Measurements from ENCODE around the gene CFAP210.
"Not testable (repeated sequence)": the region's sequence is repeated elsewhere in the genome, so short reads cannot be mapped to it uniquely, and the experiment has no call there.

Gene CFAP210

DNA sequence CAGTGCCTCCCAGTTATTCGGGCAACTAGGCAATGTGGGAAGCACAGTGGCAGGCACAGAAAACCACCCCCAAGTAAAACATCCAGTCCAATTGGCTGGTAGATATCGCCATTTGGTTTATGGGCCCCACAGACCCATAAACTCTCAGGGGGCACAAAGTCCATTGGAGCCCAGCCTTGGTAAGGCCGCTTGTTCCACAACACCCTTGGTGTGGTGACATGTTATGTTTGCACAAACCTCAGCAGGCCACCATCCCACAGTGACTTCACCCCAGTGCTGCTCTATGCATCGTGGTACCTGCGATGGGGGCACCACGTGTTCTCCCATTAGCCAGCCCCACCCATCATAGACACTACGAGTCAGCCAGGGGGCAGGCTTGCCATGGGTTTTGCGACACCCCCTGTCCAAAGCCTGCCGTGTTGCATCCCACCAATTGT is 18.6 kb upstream of the CFAP210 start:
- no peak for DNase-seq

DNA sequence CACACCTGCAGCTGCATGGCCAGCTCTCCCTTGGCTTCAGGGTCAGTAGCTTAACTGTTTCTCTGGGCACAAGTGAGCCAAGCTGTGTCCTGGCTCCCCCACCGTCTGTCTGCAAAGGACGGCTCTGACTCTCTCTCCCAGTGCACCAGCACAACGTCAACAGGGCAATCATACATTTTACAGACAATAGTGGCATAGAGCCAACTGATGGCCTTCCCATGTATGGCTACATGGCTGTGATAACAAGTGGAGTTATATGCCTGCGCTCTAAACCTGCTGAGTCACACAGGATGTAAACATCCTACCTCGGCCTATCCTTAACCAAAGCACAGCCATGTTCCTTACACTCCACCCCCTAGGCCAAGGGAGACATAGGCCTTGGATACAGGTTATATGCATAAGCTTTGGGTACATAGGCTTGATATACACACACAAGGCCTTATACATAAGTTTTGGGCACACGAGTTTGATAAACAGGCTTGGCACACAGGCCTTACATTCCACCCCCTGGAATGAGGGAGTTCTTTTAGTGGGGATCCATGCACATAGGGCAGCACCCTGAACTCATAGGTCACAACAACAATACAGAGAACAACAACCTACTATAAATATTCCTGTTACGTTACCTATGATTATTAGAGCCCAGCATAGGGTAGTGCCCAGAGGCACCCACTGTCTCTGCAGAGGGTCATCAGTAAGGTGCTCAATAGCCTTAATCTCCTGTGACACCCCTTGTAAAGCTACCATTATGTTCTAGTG is 17.7 kb upstream of the CFAP210 start:
- no peak for DNase-seq

DNA sequence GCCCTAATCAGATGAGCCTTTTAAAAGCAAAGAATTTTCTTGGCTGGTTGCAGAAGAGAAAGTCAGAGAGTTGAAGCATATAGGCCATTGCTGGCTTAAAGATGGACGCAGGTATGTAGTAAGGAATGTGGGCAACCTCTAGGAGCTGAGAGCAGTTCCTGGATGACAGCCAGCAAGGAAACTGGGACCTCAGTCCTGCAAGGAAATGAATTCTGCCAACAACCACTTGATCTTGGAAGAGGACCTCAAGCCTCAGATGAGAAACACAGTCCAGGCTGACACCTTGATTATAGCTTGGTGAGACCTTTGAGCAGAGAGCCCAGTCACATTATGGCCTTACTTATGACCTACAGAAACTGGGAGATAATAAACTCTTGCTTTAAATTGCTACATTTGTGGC is 15.8 kb upstream of the CFAP210 start:
- no peak for DNase-seq

DNA sequence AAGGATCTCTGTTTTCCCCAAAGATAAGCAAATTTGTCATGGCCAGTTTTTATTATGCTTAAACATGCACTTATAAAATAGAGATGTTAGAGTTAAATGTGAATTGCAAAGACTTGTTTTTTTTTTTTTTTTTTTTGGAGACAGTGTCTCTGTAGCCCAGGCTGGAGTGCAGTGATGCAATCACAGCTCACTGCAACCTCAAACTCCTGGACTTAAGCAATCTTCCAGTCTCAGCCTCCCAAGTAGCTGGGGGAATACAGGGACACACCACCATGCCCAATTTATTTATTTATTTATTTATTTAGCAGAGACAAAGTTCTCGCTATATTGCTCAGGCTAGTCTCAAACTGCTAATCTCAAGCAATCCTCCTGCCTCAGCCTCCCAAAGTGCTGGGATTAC is 15.1 kb upstream of the CFAP210 start:
- DNase-seq = no peak

DNA sequence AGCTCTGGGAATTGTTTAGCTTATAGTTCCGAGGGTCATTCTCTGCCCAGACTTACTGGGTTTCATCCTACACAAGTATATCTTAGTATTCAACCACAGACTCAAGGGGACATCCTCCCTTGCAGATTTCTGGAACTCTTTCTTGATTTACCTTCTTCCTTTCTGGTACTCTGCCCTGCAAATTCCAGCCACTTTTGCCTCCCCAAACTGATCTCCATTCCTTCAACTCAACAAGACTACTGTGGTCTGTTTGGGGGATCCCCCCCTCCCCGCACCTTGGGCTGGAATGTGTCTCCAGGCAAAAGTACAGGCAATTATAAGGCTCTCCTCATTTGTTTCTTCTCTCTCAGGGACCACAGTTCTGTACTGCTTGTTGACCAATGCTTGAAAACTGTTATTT is 13.4 kb upstream of the CFAP210 start:
- DNase-seq = no peak

DNA sequence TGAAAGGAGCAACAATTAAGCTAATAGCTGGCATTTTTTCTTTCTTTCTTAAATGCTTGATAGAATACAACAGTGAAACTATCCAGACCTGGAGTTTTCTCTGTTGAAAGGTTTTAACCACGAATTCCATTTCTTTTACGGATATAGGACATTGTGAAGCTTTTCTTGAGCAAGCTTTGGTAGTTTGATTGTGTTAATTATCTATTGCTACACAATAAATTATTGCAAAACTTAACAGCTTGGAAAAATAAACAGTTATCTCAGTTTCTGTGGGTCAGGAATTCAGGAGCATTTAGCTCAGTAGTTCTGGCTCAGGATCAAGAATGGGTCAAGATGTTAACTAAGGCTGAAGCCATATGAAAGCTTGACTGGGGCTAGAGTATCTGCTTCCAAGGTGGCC is 11.7 kb upstream of the CFAP210 start:
- DNase-seq = no peak

DNA sequence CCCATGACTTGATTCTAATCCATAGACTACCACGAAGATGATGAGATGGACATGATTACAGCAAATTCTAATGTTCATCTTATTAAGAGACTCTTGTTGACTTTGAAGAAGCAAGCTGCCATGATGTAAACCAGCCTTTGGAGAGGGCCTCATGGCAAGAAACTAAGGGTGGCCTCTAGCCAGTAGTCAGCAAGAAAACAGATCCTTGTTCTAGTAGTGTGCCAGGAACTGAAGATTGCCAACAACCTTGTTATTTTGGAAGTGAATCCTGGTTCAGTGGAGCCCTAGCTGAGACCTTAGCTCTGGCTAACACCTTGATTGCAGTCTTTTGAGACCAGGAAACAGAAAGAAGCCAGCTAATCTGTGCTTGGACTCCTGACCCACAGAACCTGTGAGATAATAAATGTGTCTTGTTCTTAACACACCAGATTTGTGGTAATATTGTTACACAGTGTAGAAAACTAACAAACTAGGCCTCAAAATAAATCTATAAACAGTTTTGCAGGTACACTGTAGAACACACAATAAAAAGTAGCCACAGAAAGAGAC is 10.0 kb upstream of the CFAP210 start:
- DNase-seq = no peak

DNA sequence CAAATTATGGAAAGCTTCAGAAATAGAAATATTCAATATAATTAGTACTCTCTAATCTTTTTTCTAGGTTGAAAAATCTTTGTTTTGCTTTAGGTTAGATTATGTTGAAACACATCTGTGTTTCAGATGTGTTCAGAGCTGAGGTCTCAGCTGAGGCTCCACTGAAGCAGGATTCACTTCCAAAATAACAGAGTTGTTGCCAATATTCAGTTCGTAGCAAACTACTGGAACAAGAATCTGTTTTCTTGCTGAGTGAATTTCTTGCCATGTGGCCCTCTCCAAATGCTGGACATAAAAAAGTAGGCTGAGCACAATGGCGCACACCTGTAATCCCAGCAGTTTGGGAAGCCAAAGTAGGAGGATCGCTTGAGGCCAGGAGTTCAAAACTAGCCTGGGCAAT is 8.8 kb upstream of the CFAP210 start:
- DNase-seq = no peak

DNA sequence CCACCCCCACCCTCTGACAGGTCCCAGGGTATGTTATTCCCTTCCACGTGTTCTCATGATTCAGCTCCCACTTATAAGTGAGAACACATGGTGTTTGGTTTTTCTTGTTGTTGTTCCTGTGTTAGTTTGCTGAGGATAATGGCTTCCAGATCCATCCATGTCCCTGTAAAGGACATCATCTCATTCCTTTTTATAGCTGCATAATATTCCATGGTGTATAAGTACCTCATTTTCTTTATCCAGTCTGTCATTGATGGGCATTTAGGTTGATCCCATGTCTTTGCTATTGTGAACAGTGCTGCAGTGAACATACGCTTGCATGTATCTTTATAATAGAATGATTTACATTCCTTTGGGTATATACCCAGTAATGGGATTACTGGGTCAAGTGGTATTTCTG is 5.0 kb upstream of the CFAP210 start:
- not testable (repeated sequence) for DNase-seq

DNA sequence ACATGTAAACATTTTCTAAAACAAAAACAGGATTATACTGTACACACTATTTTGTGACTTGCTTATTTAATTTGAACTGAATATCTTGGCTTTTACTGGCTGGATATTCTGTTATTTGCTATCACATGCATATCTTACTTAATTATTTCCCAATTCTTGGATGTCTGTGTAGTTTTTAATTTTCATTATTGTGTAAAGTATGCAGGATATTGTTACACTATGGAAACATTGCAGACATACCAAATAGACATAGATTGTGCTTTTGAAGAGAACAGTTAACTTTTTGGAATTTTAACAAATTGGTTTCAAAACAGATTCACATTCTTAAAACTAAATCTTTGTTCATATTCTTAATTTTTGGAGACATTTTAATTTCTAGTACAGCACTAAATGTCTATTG is 2.2 kb upstream of the CFAP210 start:
- no peak for DNase-seq

DNA sequence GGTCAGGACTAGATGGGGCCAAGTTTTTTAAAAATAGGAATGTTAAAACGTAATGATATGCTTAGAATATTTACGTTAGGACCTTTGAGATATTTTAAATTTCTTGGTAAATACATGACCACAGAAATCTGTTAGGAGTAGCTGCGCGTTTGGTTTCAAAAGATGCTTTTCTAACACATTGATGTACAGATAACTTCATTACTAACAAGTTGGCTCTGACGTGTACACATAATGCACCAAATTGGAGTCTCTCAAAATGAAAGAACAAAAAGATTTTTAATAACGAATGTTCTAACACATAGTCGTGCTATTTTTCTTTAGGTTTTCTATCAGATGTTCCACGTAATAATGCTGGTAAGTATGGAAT is 672 bp upstream of the CFAP210 start:
- DNase-seq = peak; percentile 37

DNA sequence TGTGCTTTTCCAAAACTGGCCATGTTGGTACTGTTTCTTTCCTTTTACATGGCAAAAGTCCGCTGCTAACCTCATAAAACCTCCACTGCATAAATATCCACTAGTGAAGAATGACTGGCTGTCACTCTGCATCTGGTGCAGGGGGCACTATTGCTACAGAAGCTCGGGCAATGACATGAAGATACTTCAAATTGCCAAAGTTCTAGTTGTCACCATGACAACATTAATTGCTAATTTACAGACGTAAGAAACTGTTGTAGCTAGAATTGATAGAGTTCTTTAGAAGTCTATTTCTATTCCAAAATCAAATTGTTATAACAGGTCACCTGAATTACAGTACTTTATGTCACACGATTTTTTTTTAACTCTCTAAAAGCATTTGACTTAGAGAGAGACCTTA is 845 bp downstream of the CFAP210 start:
- DNase-seq = no peak

DNA sequence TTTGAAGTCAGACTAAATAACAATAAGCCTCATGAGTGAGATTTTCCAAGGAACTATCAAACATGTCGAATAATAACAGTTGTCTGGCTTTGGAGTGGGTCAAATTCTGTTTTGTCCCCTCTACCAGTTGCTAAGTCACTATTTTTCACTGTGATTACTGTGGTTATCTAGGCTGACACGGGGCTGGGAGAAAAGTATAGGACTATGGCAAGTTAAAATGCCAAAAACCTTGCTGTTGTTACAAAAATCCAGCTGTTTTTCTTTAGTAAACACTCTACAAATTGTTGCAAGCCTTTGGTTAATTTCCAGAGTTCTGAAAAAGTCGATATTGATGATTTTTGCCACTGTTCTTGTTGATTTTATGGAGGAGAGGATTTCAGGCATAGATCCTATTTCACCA is 1.5 kb downstream of the CFAP210 start:
- DNase-seq = no peak

DNA sequence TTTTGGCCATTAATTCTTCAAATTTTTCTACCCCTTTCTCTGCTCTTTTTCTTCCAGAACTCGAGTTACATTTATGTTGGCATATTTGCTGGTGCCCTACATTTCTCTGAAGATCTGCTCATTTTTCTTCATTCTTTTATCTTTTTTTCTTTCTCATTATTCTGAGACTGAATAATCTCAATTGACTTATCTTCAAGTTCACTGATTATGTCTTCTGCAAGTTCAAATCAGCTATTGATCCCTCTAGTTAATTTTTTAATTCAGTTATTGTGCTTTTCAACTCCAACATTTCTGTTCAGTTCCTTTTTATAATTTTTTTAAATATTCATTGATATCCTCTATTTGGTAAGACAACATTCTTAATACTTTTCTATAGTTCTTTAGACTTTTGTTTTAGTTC is 3.2 kb downstream of the CFAP210 start:
- no peak for DNase-seq

DNA sequence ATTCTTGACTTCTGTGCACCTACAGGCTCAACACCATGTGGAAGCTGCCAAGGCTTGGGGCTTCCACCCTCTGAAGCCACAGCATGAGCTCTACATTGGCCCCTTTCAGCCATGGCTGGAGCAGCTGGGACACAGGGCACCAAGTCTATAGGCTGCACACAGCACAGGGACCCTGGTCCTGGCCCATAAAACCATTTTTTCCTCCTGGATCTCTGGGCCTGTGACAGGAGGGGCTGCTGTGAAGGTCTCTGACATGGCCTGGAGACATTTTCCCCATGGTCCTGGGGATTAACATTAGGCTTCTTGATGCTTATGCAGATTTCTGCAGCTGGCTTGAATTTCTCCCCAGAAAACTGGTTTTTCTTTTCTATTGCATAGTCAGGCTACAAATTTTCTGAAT is 6.3 kb downstream of the CFAP210 start:
- DNase-seq = not testable (repeated sequence)

DNA sequence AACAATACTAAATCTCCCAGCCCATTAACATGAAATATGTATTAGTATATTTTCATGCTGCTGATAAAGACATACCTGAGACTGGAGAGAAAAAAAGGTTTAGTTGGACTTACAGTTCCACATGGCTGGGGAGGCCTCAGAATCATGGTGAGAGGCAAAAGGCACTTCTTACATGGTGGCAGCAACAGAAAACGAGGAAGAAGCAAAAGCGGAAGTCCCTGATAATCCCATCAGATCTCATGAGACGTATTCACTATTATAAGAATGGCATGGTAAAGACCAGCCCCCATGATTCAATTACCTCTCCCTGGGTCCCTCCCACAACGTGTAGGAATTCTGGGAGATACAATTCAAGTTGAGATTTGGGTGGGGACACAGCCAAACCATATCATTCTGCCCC is 7.4 kb downstream of the CFAP210 start:
- not testable (repeated sequence) for DNase-seq

DNA sequence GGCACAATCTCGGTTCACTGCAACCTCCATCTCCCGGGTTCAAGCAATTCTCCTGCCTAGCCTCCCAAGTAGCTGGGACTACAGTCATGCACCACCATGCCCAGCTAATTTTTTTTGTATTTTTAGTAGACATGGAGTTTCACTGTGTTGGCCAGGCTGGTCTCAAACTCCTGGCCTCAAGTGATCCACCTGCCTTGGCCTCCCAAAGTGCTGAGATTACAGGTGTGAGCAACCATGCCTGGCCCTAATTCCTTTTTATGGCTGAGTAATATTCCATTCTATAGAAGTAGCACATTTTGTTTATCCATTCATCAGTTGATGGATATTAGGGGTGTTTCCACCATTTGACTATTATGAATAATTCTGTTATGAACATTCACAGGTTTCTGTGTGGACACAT is 9.5 kb downstream of the CFAP210 start:
- DNase-seq = not testable (repeated sequence)

DNA sequence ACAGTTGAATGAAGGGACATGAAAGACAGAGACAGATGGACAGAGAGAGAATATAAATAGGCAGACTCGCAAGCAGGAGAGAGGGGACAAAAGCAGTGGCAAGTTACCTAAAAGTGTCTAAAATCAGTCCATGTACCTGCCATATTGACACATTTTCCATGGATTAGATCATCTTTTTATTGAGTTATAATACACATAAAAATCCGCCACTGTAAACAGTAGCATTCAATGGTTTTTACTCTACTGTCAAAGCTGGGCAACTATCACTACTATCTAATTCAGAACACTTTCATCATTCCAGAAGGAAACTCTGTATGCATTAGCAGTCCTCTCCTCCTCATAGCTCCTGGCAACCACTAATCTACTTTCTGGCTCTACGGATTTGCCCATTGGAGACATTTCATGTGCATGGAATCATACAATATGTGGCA is 10.1 kb downstream of the CFAP210 start:
- DNase-seq = no peak

DNA sequence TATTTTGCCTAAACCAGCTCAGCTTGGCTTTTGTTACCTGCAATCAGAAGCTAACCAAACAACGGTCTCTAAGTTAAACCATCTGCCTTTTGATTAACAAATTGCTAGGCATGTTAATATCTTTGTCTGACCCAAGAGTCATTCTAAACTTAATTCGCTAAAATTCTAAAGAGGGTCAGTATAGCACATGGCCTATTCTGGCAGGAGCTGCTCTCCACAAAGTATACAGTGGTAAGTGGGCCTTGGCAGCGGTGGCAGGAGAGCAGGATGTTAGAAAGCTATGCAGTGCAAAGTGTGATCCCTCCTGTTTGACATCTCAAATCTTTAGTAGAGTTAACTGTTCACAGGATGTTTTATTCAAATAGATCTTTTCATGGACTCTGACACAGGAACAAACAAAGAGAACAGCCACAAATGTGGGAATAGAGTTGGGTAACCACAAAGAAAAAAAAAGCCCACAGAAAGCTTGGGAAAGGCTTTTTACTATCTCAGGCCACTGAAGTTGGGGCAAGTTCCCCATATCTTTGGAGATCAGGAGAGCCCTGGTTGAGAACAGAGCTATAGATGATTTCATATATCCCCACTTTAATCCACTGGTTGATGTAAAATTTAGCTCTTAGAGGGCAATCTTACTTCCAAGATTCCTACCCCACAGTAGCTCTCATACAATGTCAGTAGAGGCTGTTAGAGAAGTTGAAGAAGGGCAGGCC is 10.6 kb downstream of the CFAP210 start:
- no peak for DNase-seq

DNA sequence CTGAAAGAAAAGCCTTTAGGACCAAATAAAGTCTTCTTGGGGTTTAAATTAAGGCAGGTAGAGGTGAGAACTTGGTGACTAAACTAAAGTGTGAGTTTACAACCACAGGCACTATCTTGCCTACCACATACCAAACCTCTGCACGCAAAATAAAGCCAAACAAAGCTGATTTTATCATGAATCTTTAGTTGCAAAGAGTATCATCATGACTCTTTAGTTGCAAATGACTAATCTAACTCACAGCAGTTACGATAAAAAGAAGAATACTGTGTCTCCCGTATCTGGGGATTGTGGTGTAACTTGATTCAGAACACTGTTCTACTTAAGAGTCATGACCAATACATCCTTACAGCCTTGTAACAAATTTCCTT is 11.2 kb downstream of the CFAP210 start:
- DNase-seq = no peak

DNA sequence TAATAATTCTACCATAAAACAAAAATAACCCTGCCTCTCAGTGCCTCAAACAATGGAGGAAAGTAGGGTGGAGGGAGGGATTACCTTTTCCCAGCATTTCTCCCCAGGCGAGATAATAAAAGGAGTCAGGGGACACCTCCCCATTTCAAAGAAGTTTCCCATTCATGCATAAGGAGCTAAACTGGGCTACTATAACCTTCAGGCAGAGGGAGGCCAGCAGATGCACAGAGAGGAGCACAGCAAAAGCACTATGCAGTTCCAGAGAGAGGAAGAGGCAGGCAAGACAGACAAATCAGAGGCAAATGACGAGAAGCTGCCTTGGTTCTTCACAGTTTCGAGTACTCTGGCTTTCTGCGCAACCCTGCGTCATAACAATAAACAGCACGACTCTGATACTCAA is 17.4 kb downstream of the CFAP210 start:
- DNase-seq = no peak

DNA sequence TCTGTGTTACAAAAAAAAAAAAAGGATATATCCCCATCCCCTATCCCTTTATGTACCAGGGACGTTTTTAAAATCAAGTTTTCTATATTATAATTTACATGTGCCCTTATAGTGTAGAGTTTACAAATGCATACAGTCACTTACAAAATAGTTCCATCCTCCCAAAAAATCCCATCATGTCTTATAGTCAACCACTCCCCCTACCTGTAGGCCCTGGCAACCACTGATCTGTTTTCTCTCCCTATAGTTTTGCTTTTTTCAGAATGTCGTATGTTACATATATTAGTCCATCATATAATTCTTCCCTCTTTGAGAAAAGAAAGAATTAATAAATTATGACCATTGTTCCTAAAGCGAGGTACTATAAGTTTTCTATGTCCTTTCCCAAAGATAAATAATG is 17.8 kb downstream of the CFAP210 start:
- no peak for DNase-seq

DNA sequence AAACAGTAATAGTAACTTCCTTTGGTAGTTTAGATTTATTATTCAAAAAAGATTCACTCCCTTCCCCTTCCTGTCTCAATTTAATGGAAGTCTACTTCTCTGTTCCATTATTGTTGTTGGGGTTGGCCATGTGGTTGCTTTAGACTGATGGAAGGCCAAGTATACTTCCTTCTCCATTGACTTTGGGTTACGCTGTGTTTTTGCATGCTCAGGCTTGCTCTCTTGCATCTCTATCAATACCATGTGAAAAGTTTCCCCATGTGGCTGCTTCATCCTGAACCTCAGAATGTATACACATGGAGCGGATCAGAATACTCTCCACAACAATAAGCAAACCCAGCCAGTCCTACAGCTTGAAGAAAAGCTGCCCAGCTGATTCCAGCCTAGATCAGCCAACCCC is 20.3 kb downstream of the CFAP210 start:
- no peak for DNase-seq

DNA sequence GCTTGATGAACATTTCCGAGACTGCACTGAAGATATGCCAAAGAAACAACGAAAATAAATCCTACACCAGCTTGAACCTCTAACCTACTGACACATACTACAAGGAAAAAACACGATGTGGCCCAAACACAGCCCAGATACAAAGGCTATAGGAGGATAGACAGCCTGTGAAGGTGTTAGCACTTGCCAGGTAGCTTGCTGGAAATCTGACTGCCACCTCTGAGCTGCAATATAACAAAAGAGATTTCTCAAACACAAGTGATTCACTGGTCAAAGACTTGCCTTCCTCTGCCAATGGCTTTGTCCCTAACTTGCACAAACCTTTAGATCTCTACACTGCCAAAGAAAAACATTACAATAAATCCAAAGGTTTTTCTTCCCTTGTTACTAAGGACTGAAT is 21.1 kb downstream of the CFAP210 start:
- no peak for DNase-seq

DNA sequence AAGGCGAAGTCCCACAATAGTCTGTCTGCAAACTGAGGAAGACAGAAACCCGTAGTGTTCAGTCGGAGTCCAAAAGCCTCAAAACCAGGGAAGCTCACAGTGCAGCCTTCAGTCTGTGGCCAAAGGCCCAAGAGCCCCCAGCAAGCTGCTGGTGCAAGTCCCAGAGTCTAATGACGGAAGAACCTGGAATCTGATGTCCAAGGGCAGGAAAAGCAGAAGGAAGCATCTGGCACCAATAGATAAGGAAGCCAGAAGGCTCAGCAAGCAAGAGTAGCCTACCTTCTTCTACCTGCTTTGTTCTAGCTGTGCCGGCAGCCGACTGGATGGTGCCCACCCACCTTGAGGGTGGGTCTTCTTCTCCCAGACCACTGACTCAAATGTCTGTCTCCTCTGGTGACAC is 21.8 kb downstream of the CFAP210 start:
- DNase-seq = no peak

All from KG1 (cell line).